RWPE1 (cell line): ENCODE results near the gene RNF26.

ENCODE experiments used
- CTCF ChIA-PET: fragments of 350-600 bp; sonication (Branson Sonifier 250); formaldehyde crosslinking; extraction: SDS; loops from one replicate; lab custom pipeline; 2021; lab: Yijun Ruan, JAX
- POLR2A ChIA-PET: fragments of 400-600 bp; formaldehyde crosslinking; extraction: SDS; loops from one replicate; lab custom pipeline; 2020; ENCODE audit warnings: antibody characterized with exemption; ENCODE audit not compliant: low non-redundant PET; lab: Yijun Ruan, JAX
- DNase-seq: peaks from one replicate; pipeline ENCODE4 v3.0.0; 2012; ENCODE audit warnings: low spot score
- H3K27ac ChIP-seq: fragments of 450-650 bp; 2 replicates; pipeline ENCODE4 v1.5.1; 2017
- CTCF ChIP-seq: fragments of 450-650 bp; conservative IDR thresholded peaks from 2 replicates; pipeline ENCODE4 v1.5.1; 2017; ENCODE audit warnings: low read depth, mild to moderate bottlenecking

Gene RNF26

GRCh38 chr11:119371067-119371601 lies 36.8 kb downstream of the RNF26 start:
- CTCF ChIA-PET, result interaction anchor here (0.8 to 7.6 kb wide), 9 partner anchors 9 to 104 kb away, joined by 3 to 77 read pairs (median 5); partner anchors contain the start of gene USP2
- POLR2A ChIA-PET, result no interaction called here
- TF ChIP-seq CTCF, result no peak
- peak overlapping the region; percentile 100 for H3K27ac ChIP-seq
- DNase-seq, result no peak

- DNase-seq, result no peak
- H3K27ac ChIP-seq, result peak overlapping the region; percentile 100
- ChIA-PET CTCF (interaction anchor here (0.6 to 7.6 kb wide), 10 partner anchors 9 to 552 kb away, joined by 3 to 77 read pairs (median 4); partner anchors contain the start of gene USP2), POLR2A (interaction anchor here (0.7 kb wide), 1 partner anchor 32 kb away, joined by 3 read pairs; no protein-coding TSS in a partner anchor)
- peak; percentile 71 for TF ChIP-seq CTCF
Measured at GRCh38 chr11:119371778-119372182, 37.5 kb downstream of the RNF26 start.

- ChIA-PET POLR2A (interaction anchor here (0.7 kb wide), 1 partner anchor 33 kb away, joined by 3 read pairs; no protein-coding TSS in a partner anchor), CTCF (interaction anchor here (0.5 to 7.6 kb wide), 11 partner anchors 9 to 552 kb away, joined by 3 to 77 read pairs (median 5); partner anchors contain the start of gene USP2)
- no peak for DNase-seq
- no peak for TF ChIP-seq CTCF
- peak overlapping the region; percentile 100 for H3K27ac ChIP-seq
Measured at GRCh38 chr11:119372260-119373058, 38.1 kb downstream of the RNF26 start.

GRCh38 chr11:119373059-119373920 lies 39.0 kb downstream of the RNF26 start:
- CTCF ChIA-PET, result interaction anchor here (0.6 to 7.6 kb wide), 11 partner anchors 8 to 650 kb away, joined by 3 to 77 read pairs (median 8); partner anchors contain the start of gene USP2
- POLR2A ChIA-PET, result interaction anchor here (0.6 kb wide), 1 partner anchor 35 kb away, joined by 3 read pairs; no protein-coding TSS in a partner anchor
- H3K27ac ChIP-seq, result peak overlapping the region; percentile 100
- TF ChIP-seq CTCF, result no peak
- no peak for DNase-seq

- POLR2A ChIA-PET, result interaction anchor here (0.6 kb wide), 1 partner anchor 36 kb away, joined by 3 read pairs; no protein-coding TSS in a partner anchor
- CTCF ChIA-PET, result interaction anchor here (0.5 to 7.6 kb wide), 13 partner anchors 9 to 430 kb away, joined by 3 to 77 read pairs (median 4); partner anchors contain the start of gene MCAM
- peak; percentile 88 for TF ChIP-seq CTCF
Measured at GRCh38 chr11:119373921-119374631, 39.7 kb downstream of the RNF26 start.

More at GRCh38 chr11:119373921-119374631, 39.7 kb downstream of the RNF26 start:
- peak; percentile 63 for DNase-seq
- H3K27ac ChIP-seq, result peak overlapping the region; percentile 100
